GM12878 (cell line): ENCODE measurements around the gene TASL. TPM values are rescaled to one million over a fixed set of nuclear protein-coding genes. Genes with fewer than 3 reads are reported as not detected.

ENCODE experiments used
- ATAC-seq: fragments of 200-7000 bp; cut with Tn5 transposase; 3 replicates; pipeline ENCODE4 v1.9.1; 2020; ENCODE audit warnings: mild to moderate bottlenecking, moderate library complexity
- BruUV-seq: library from RNA; stranded (reverse); fragments of 400-500 nt; replicated peaks from 2 replicates; lab custom pipeline; 2021; lab: Mats Ljungman, UMichigan
- CTCF ChIA-PET: fragments of 300-600 bp; sonication (Branson Sonifier 250); formaldehyde crosslinking; extraction: SDS; loops from one replicate; lab custom pipeline; 2021; ENCODE audit warnings: inconsistent platforms; lab: Yijun Ruan, JAX
- POLR2A ChIA-PET: fragments of 350-600 bp; formaldehyde crosslinking; extraction: SDS; loops from one replicate; lab custom pipeline; 2021; ENCODE audit warnings: inconsistent platforms; lab: Charles Lee
- RAD21 ChIA-PET: fragments of 300-600 bp; sonication (Branson Sonifier 250); formaldehyde crosslinking; loops from one replicate; lab custom pipeline; 2023; ENCODE audit warnings: antibody characterized with exemption; ENCODE audit not compliant: unreplicated experiment; lab: Charles Lee
- SMC1A ChIA-PET: fragments of 300-600 bp; sonication (Branson Sonifier 250); formaldehyde crosslinking; loops from one replicate; lab custom pipeline; 2023; ENCODE audit not compliant: unreplicated experiment, uncharacterized antibody; lab: Charles Lee
- DNase-seq: peaks from one replicate; pipeline ENCODE4 v3.0.0-alpha.2; 2011; ENCODE audit warnings: low read depth, low spot score
- FAIRE-seq: peaks from 3 replicates; lab custom pipeline; 2011; peaks lifted over from hg19 to GRCh38; lab: Jason Lieb, UNC
- H2AFZ ChIP-seq: 2 replicates; pipeline ENCODE4 v1.6.0; 2011; ENCODE audit warnings: low read depth, low read length, control low read depth; ENCODE audit not compliant: control insufficient read depth
- H3K27ac ChIP-seq: 2 replicates; pipeline ENCODE4 v1.5.1; 2011; ENCODE audit warnings: control low read depth; ENCODE audit not compliant: control insufficient read depth, insufficient read depth
- H3K27me3 ChIP-seq, 2 experiments: replicated peaks in 1 of 2; 2 replicates each; pipeline versions ENCODE4 v1.6.0 to v1.6.1; 2011; ENCODE audit warnings: low read length in 1 of 2; ENCODE audit not compliant: control insufficient read depth in 2 of 2, insufficient read depth in 2 of 2
- H3K36me3 ChIP-seq, 2 experiments: 2 replicates each; pipeline ENCODE4 v1.5.1; 2011; ENCODE audit warnings: low read length in 1 of 2; ENCODE audit not compliant: control insufficient read depth in 2 of 2, insufficient read depth in 2 of 2
- H3K4me1 ChIP-seq: 2 replicates; pipeline ENCODE4 v1.6.1; 2011; ENCODE audit warnings: mild to moderate bottlenecking, low read length, moderate library complexity, mixed read lengths; ENCODE audit not compliant: control insufficient read depth, insufficient read depth
- H3K4me2 ChIP-seq: 2 replicates; pipeline ENCODE4 v1.6.0; 2011; ENCODE audit warnings: control low read depth; ENCODE audit not compliant: control insufficient read depth, insufficient read depth
- H3K4me3 ChIP-seq: fragments of 200-600 bp; sonication (generic); 2 replicates; pipeline ENCODE4 v1.5.1; 2016
- H3K79me2 ChIP-seq: 2 replicates; pipeline ENCODE4 v1.6.0; 2011; ENCODE audit warnings: low read length; ENCODE audit not compliant: control insufficient read depth, insufficient read depth
- H3K9ac ChIP-seq: 2 replicates; pipeline ENCODE4 v1.8.0; 2011; ENCODE audit warnings: low read length, control low read depth, mixed read lengths; ENCODE audit not compliant: control insufficient read depth, insufficient read depth
- H3K9me3 ChIP-seq: replicated peaks from 3 replicates; pipeline ENCODE4 v1.5.1; 2011; ENCODE audit warnings: mild to moderate bottlenecking, low read length; ENCODE audit not compliant: control insufficient read depth, insufficient read depth
- H4K20me1 ChIP-seq: 2 replicates; pipeline ENCODE4 v1.6.0; 2011; ENCODE audit not compliant: control insufficient read depth, insufficient read depth
- MAX ChIP-seq: IDR thresholded peaks from 2 replicates; pipeline ENCODE4 v1.6.1; 2012; ENCODE audit warnings: low read depth, low read length, improper control_type of control experiment
- TCF7 ChIP-seq: IDR thresholded peaks from 2 replicates; pipeline ENCODE4 v1.6.1; 2014; ENCODE audit warnings: antibody characterized with exemption, borderline replicate concordance
- ZNF687 ChIP-seq: fragments of 450-650 bp; IDR thresholded peaks from 2 replicates; pipeline ENCODE4 v1.6.1; 2017; ENCODE audit warnings: mild to moderate bottlenecking, moderate library complexity
- WGBS: methylation state at CpG from one replicate; pipeline ENCODE4 v1.1.6; 2016; ENCODE audit warnings: low lambda C conversion rate; ENCODE audit not compliant: insufficient replicate concordance, insufficient coverage; ENCODE audit errors: missing lambda C conversion rate; 5-methylcytosine and 5-hydroxymethylcytosine counted together
- in situ Hi-C: fragments of 300-500 bp; cut with MboI; formaldehyde crosslinking; loops from 9 replicates; pipeline ENCODE4 v1.14.3; 2018; ENCODE audit warnings: mixed read lengths
- intact Hi-C: fragments of 100-400 bp; cut with micrococcal nuclease; formaldehyde crosslinking; loops from one replicate; pipeline ENCODE4 v1.14.2; 2022; ENCODE audit not compliant: unreplicated experiment
- polyA plus RNA-seq, 11 experiments: library from polyadenylated mRNA; depleted of rRNA in 4 of 11; unstranded in 6 of 11; stranded (reverse) in 5 of 11; fragments of >200 nt; fragmentation: Nextera tagmentation in 4 of 11; fragmentation: Illumina TruSeq in 1 of 11; extraction: Ambion mirVana in 4 of 11; extraction: Trizol in 1 of 11; gene quantifications; 1 replicate in 1 of 11; 2 replicates in 10 of 11; pipeline versions ENCODE4 v1.2.1 to v1.2.3, GENCODE V29; 2011 to 2016; ENCODE audit warnings: inconsistent platforms in 2 of 11, missing spikeins in 2 of 11, low read depth in 1 of 11
- total RNA-seq, 4 experiments: library from RNA; depleted of rRNA in 3 of 4; stranded (reverse); fragments of >200 nt in 3 of 4; fragmentation: Illumina TruSeq in 1 of 4; extraction: Trizol in 1 of 4; gene quantifications; 2 replicates each; pipeline versions ENCODE4 v1.2.1 to v1.2.3, GENCODE V29; 2013 to 2021

TASL gene
- total and polyA plus RNA-seq, 10 of the 15 experiments (the other 5 are each of a cell fraction or from before 2014, with no cell fraction given) = 12.4 to 107 (median 18.3) TPM

DNA sequence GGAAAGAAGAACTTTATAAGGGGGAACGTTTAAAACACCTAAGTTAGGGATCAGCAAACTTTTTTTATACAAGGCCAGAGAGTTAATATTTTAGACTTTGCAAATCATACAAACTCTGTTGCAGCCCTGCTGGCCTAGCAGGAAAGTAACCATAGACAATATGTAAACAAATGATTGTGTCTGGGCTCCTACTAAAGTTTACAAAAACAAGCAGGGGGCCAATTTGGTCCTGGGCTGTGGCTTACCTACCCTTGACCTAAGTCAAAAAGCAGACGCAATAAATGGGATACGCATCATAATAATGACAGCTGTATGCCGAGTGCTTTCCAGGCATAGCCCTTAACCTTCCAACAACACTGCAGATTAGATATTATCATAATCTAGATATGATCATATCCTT is 4.9 kb downstream of the TASL start:
- POLR2A ChIA-PET = interaction anchor here (1.0 to 3.0 kb wide), 3 partner anchors 17 to 79 kb away, joined by 5 to 32 read pairs (median 14); no protein-coding TSS in a partner anchor
- ATAC-seq (peak; percentile 7), FAIRE-seq (no peak), DNase-seq (no peak)
- peaks cover 4 to 7% of the 10 kb centered on the region in 2 experiments; a peak in 2 of 4 replicates for H3K36me3 ChIP-seq
- CTCF ChIA-PET = interaction anchor here (0.8 to 13.7 kb wide), 4 partner anchors 11 to 140 kb away, joined by 4 to 282 read pairs (median 18); no protein-coding TSS in a partner anchor
- intact Hi-C loops = loop anchor here (1.0 to 10.0 kb wide), 3 partner anchors 21 to 662 kb away; no protein-coding TSS in a partner anchor
- H2AFZ ChIP-seq = no peak overlapping the region
- WGBS = 66% methylated on average over 4 of the region's 4 CpGs
- H3K27ac ChIP-seq = peak overlapping the region; percentile 65
- in situ Hi-C loops = loop anchor here (5.0 to 10.0 kb wide), 2 partner anchors 140 to 1018 kb away; no protein-coding TSS in a partner anchor
- no peaks in the 10 kb centered on the region for H3K27me3 ChIP-seq
- peak overlapping the region; percentile 58 for H3K4me2 ChIP-seq
- H3K79me2 ChIP-seq = peaks cover 76% of the 10 kb centered on the region
- BruUV-seq = no TSS peak
- TF ChIP-seq ZNF687 = 0 out of 2 replicates have a peak, but pooled peaks have one; percentile 20
- no peak for TF ChIP-seq TCF7
- TF ChIP-seq MAX = no peak
- H3K9ac ChIP-seq = peak overlapping the region; percentile 30; the same call in 1 of the 2 replicates
- peaks cover 19% of the 10 kb centered on the region for H3K4me1 ChIP-seq
- H3K9me3 ChIP-seq = no peaks in the 10 kb centered on the region; the same call in 2 of the 3 replicates
- peak overlapping the region; percentile 61 for H3K4me3 ChIP-seq
- RAD21 ChIA-PET = interaction anchor here (1.2 to 7.3 kb wide), 4 partner anchors 8 to 141 kb away, joined by 4 to 163 read pairs (median 9); no protein-coding TSS in a partner anchor
- no peaks in the 10 kb centered on the region for H4K20me1 ChIP-seq
- SMC1A ChIA-PET = interaction anchor here (1.0 to 7.4 kb wide), 6 partner anchors 8 to 142 kb away, joined by 4 to 208 read pairs (median 11); partner anchors contain the start of gene GK
